ENCODE data around the gene ABI1. TPM values are rescaled to one million over a fixed set of nuclear protein-coding genes. Genes with fewer than 3 reads are reported as not detected.

The ABI1 gene
- total and polyA plus RNA-seq, 2 donors (not counting 3 experiments of a cell fraction or from before 2014, with no cell fraction given), result 58.8 to 59.1 TPM

DNA sequence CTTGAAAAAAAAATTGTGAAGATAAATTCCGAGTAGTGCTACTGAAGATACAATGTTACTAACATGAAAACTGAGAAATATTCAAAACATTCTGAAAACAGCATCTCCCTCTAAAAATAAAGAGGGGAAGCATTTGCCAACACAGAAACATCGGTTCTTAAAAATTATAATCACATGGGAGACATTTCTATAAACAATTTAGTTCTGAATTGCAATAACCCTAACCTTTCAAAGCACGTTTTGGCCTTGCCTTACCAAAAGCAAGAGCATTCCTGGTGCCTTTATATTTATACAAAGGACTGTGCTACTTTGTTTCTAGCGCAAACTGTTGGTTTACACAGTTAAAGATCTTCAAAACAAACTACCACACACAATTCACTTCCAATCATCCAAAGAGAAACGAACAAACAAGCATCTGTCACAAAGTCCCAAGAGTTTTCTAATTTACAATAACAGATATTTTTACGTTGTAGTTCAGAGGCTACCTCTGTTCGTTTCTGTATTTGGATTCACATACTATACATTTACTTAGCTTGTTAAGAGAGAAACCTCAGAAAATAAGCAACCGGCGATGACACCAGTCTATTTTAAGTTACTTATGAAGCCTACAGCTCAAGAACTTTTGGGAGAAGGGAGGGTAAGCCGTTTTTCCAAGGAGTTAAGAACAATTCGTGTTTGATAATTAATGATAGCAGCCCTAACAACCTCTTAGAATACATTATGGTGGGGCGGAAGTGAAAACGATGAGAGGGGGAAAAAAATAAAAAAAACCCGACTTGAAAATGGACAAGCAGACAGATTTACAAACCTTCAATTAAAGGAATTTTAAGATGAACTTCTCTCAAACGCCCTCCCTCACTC is 1.3 kb downstream of the ABI1 start:
- BruUV-seq (replicated peaks), result TSS peak; percentile 38
- Histone ChIP-seq H3K4me2 (ENCODE audit: insufficient read depth, low read length) (peak overlapping the region; percentile 99), H3K36me3 (ENCODE audit: control insufficient read depth in 2 of 2, extremely low read depth in 1 of 2, insufficient read depth in 2 of 2, low read length in 2 of 2) (no peaks in the 10 kb centered on the region), H3K4me3 (replicated peaks in 1 of 3; ENCODE audit: insufficient read depth in 1 of 3, low read depth in 1 of 3, low read length in 3 of 3) (peak overlapping the region; percentile 99), H3K27me3 (ENCODE audit: control insufficient read depth in 2 of 2, insufficient read depth in 2 of 2, low read length in 2 of 2) (peaks cover 8 to 10% of the 10 kb centered on the region in 2 experiments), H2AFZ (ENCODE audit: low read depth, low read length) (peak overlapping the region; percentile 27), H3K9ac (replicated peaks; ENCODE audit: extremely low read depth, insufficient read depth, low read length) (peak overlapping the region; percentile 91), H3K27ac (ENCODE audit: insufficient read depth, low read depth, low read length) (peak overlapping the region; percentile 78), H3K9me1 (replicated peaks; ENCODE audit: control insufficient read depth, extremely low read depth, insufficient read depth, low read length) (no peaks in the 10 kb centered on the region), H3K79me2 (ENCODE audit: control insufficient read depth, insufficient read depth, low read length) (peaks cover 58% of the 10 kb centered on the region), H4K20me1 (replicated peaks; ENCODE audit: control insufficient read depth, extremely low read depth, insufficient read depth, low read length) (peaks cover 4% of the 10 kb centered on the region), H3K9me3 (replicated peaks; ENCODE audit: control insufficient read depth, insufficient read depth, low read length) (no peaks in the 10 kb centered on the region), H3K4me1 (ENCODE audit: control insufficient read depth, extremely low read depth, insufficient read depth, low read length) (peaks cover 13% of the 10 kb centered on the region)
- FAIRE-seq, result peak; percentile 28
- intact Hi-C loops (cut with micrococcal nuclease), result loop anchor here (1.0 to 2.0 kb wide), 3 partner anchors 19 to 381 kb away; partner anchors contain the start of genes ACBD5 and PDSS1
- ChIA-PET POLR2A (no interaction called here), CTCF (interaction anchor here (3.1 kb wide), 1 partner anchor 133 kb away, joined by 39 read pairs; no protein-coding TSS in a partner anchor)
- dilution Hi-C loops (cut with MboI; ENCODE audit: extremely low pct_ligation_motif_present, low sequenced_read_pairs), result no loop called here
- no peak for TF ChIP-seq MYC (IDR thresholded peaks at IDR 0.05; ENCODE audit: low read depth, low read length)
- no peak for TF ChIP-seq EZH2 (IDR thresholded peaks at IDR 0.05; ENCODE audit: borderline replicate concordance, low read depth, low read length, severe bottlenecking)
- TF ChIP-seq, protein P1, sequence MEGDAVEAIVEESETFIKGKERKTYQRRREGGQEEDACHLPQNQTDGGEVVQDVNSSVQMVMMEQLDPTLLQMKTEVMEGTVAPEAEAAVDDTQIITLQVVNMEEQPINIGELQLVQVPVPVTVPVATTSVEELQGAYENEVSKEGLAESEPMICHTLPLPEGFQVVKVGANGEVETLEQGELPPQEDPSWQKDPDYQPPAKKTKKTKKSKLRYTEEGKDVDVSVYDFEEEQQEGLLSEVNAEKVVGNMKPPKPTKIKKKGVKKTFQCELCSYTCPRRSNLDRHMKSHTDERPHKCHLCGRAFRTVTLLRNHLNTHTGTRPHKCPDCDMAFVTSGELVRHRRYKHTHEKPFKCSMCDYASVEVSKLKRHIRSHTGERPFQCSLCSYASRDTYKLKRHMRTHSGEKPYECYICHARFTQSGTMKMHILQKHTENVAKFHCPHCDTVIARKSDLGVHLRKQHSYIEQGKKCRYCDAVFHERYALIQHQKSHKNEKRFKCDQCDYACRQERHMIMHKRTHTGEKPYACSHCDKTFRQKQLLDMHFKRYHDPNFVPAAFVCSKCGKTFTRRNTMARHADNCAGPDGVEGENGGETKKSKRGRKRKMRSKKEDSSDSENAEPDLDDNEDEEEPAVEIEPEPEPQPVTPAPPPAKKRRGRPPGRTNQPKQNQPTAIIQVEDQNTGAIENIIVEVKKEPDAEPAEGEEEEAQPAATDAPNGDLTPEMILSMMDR (IDR thresholded peaks at IDR 0.05; ENCODE audit: extremely low read depth in 1 of 2, insufficient read depth in 1 of 2, low read depth in 1 of 2, low read length in 2 of 2), result no peak
- TF ChIP-seq FOS (IDR thresholded peaks at IDR 0.05; ENCODE audit: borderline replicate concordance, insufficient read depth, low read length), result no peak
- TF ChIP-seq POLR2AphosphoS5 (IDR thresholded peaks at IDR 0.05; ENCODE audit: insufficient read depth, low read depth, low read length), result no peak
- no peak for TF ChIP-seq POLR2A (IDR thresholded peaks at IDR 0.05; ENCODE audit: low read depth, low read length)
- no peak for TF ChIP-seq JUN (IDR thresholded peaks at IDR 0.05; ENCODE audit: borderline replicate concordance, insufficient read depth, insufficient read length, low read depth)
- no peak for TF ChIP-seq GATA2 (IDR thresholded peaks at IDR 0.05; ENCODE audit: insufficient read depth, insufficient read length, low read depth, low read length)
- TF ChIP-seq, protein P2, sequence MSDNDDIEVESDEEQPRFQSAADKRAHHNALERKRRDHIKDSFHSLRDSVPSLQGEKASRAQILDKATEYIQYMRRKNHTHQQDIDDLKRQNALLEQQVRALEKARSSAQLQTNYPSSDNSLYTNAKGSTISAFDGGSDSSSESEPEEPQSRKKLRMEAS (IDR thresholded peaks at IDR 0.05; ENCODE audit: insufficient read depth, insufficient read length), result no peak
- DNase-seq (ENCODE audit: low read depth, low spot score), result peak; percentile 71
